K562 treated with DMSO at 1 percent for 4 hours (cell line): ENCODE measurements around the gene PDGFC. TPM values are rescaled to one million over a fixed set of nuclear protein-coding genes. Genes with fewer than 3 reads are reported as not detected.

Experiments
- total RNA-seq: library from RNA; unstranded; fragments of 300-600 nt; gene quantifications from 2 replicates; pipeline ENCODE4 v1.2.3, GENCODE V29; 2022; ENCODE audit not compliant: insufficient read depth

Gene PDGFC, protein sequence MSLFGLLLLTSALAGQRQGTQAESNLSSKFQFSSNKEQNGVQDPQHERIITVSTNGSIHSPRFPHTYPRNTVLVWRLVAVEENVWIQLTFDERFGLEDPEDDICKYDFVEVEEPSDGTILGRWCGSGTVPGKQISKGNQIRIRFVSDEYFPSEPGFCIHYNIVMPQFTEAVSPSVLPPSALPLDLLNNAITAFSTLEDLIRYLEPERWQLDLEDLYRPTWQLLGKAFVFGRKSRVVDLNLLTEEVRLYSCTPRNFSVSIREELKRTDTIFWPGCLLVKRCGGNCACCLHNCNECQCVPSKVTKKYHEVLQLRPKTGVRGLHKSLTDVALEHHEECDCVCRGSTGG
- total RNA-seq, result not detected in 2 replicates

DNA sequence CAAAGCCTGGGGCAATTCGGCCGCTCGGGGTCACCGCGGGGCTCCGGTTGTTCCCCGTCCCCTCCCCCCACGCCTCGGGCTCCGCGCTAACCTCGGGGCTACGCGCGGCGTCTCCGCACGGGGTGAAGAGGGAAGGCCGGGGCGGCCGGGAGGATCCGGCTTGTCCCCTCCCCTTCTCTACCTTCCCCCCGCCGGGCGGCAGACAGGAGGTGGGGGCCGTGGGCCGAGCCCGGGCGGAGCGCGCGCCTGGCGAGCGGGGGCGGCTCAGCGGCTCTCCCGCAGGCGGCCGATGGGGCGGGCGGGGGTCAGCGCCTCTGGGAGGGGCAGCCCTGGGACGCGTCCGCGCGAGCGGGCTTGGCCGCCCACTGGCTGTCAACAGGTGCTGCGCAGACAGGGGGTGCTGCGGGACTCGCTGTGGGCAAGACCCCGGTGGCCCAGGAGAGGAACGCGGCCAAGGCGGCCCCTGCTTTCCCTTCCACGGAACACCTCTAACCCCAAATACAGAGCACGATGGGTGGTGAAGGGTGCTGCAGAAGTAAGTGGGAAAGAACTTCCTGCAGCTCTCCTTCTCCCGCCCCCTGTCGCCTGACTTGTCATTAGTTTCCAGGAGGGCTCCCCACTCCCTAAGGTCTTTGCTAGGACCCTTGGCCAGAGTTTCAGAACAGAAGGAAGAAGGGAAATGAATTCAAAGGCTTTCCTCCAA is at the start of gene PDGFC:
Gene PDGFC, minus strand, starts transcription at position 124 of the 703 bp plus-strand sequence. CDS start 896 bp downstream, outside the sequence.

Other genes with a start within 250 kb of the PDGFC start
- not detected in 2 replicates for gene GLRB, start 104.4 kb upstream of the PDGFC start, total RNA-seq
- not detected in 2 replicates for gene GRIA2, start 248.9 kb upstream of the PDGFC start, total RNA-seq